ENCODE measurements around the gene SMNDC1.
"Not testable (repeated sequence)": the region's sequence is repeated elsewhere in the genome, so short reads cannot be mapped to it uniquely, and the experiment has no call there.

The SMNDC1 gene

GRCh38 chr10:110304780-110305421 lies at the start of gene SMNDC1:
SMNDC1 (minus strand) TSS chr10:110304920; CDS start chr10:110303587, 1,333 bp downstream.
- DNase-seq = peak; percentile 84

- DNase-seq = peak; percentile 47
Observed at GRCh38 chr10:110354322-110354766, 49.6 kb upstream of the SMNDC1 start.

DNA sequence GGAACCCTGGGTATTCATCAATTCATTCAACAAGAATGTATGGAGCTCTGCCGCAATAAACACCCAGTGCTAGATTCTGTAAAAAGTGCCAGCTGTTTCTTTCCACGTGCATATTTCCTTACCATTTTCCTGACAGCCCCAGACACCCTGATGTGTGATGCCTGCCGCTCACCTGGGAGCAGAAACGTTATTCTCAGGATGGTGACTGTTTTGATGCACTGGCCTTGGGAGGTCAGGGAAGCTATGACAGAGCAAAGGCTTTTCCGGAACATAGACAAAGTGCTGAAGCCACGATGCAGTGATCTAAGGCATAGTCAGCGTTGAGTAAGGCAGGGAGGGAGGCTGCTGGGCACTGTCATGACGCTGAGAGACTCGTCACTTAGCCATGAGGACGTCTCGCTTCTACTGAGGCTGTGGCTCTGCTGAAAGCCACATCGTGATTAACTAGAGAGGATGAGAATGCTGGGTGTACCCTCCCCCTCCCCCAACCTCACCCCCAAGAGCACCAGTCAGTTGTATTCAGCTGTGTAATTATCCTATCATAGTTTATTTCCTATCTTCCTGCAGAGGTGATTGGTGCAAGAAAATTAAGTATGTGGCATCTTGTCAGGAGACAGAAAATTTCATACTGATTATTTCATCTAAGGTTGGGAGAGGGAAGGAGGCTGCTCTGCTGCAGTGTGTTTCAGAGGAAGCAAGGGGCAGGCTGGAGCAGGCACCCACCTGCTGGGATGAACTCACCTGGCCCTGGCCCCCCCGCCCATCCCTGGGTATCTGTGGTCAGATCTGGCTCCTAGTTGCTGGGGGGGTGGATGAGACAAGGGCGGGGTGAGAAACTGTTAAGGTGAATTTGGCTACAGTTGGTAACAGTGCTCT lies 48.8 kb upstream of the SMNDC1 start:
- peak; percentile 27 for DNase-seq

- DNase-seq = no peak
Observed at GRCh38 chr10:110352930-110353243, 48.2 kb upstream of the SMNDC1 start.

GRCh38 chr10:110350812-110351211 lies 46.1 kb upstream of the SMNDC1 start:
- DNase-seq = no peak

GRCh38 chr10:110349831-110350230 lies 45.1 kb upstream of the SMNDC1 start:
- no peak for DNase-seq

DNA sequence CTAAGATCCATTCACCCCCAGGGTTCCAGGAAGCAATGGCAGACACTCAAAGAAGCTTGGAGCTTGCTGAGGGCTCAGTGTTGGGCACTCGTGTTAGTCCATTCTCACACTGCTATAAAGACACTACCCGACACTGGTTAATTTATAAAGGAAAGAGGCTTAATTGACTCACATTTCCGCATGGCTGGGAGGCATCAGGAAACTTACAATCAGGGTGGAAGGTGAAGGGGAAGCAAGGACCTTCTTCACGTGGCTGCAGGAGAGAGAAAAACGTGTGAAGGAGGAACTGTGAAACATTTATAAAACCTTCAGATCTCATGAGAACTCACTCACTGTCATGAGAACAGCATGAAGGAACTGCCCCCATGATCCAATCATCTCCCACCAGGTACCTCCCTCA lies 44.7 kb upstream of the SMNDC1 start:
- DNase-seq = no peak

DNA sequence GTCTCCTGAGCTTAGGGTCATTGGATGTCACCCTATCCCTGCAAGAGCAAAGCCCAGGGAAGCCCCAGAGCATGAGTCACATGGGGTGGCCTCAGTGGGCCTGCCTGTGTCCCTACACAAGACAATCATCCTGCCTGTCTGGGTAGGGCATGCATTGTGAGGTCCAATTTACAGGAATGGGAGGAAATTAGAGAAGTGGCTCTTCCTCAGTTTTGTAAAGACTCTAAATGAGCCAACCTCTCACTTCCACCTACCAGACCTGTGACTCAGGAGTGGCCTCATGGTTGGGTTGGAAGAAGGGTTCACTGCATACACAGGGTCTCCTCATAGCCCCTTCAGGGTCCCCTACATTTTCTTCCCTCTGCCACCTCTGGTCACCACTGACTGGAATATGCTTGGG lies 43.6 kb upstream of the SMNDC1 start:
- no peak for DNase-seq

DNA sequence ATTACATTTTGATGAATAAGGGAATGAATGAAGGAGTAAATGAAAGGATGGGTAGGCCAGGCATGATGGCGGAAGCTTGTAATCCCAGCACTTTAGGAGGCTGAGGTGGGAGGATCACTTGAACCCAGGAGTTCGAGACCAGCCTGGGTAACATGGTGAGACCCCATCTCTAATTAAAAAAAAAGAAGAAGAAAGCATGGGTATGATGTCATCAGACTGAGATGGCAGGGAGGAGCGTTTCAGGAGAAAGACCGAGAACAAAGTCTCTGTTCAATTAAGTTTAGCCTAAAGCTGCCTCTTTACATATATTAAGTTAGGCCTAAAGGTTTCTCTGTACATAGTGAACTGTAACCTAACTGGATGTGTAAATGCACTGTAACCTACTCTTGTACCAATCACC lies 42.2 kb upstream of the SMNDC1 start:
- DNase-seq = no peak

DNA sequence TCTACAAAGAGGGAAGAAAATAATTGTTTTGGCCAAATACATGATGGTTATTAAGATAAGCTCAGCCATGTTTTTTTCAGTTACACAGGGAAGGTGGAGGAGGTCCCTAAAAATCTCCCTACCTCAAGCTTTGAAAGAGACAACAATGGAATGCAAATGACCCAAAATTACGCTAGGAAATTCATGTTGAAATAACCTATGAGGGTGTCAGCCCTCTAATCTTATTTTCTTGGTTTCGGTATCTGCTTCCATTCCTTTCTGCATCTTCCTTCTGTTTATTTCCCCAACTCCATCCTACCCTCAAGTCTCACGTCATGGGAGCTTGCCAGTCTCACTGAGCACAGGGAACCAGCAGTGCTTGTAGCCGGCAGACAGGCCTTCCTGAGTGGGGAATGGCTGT lies 40.6 kb upstream of the SMNDC1 start:
- no peak for DNase-seq

DNA sequence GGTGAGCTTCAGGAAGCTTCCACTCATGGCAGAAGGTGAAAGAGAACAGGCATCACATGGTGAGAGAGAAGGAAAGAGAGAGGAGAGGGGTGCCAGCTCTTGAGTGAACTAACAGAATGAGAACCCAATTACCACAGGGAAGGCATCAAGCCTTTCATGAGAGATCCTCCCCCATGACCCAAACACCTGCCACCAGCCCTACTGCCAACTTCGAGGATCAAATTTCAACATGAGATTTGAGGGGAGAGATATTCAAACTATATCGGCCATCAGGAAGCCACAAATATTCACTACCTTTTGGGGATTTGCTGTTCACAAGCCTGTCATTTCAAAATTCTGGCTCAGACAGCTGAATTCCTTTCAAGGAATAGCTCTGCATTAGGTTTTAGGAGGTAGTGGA lies 39.9 kb upstream of the SMNDC1 start:
- DNase-seq = peak; percentile 57

- no peak for DNase-seq
Observed at GRCh38 chr10:110343947-110344346, 39.2 kb upstream of the SMNDC1 start.

DNA sequence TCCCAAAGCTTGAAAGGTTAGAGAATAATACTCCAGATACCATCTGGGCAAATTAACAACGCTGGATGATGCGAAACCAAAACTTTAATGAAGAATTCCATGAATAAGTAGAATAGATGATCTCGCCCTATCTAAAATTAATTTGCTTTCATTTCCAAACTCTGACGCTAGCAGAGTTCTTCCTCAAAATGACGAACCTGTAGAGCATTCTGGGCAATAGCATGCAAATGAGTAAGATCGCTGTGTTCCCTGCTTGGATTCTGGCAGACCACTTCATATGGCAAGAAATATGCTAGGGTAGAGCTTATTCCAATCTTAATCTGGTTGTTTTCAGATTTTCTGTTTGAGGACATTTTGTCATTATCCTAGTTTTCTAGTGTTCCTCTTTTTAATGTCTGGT lies 36.1 kb upstream of the SMNDC1 start:
- no peak for DNase-seq

DNA sequence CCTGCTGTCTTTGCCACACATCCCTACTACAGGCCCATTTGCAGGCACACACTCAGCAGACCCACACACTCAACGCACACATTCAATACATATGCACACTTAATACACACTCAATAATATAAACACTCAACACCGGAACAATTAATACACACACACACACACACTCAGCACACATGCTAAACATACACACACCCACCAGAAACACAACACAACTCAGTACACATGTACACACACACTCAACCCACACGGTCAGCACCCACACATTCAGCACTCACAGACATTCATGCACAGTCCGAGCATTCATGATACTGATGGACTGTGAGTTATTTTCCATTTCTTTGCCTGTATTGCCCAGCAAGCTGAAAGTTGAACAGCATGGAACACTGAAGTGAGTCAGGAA lies 35.4 kb upstream of the SMNDC1 start:
- no peak for DNase-seq

GRCh38 chr10:110337906-110338305 lies 33.2 kb upstream of the SMNDC1 start:
- no peak for DNase-seq

- no peak for DNase-seq
Observed at GRCh38 chr10:110337401-110337800, 32.7 kb upstream of the SMNDC1 start.

GRCh38 chr10:110336111-110336721 lies 31.5 kb upstream of the SMNDC1 start:
- no peak for DNase-seq

DNA sequence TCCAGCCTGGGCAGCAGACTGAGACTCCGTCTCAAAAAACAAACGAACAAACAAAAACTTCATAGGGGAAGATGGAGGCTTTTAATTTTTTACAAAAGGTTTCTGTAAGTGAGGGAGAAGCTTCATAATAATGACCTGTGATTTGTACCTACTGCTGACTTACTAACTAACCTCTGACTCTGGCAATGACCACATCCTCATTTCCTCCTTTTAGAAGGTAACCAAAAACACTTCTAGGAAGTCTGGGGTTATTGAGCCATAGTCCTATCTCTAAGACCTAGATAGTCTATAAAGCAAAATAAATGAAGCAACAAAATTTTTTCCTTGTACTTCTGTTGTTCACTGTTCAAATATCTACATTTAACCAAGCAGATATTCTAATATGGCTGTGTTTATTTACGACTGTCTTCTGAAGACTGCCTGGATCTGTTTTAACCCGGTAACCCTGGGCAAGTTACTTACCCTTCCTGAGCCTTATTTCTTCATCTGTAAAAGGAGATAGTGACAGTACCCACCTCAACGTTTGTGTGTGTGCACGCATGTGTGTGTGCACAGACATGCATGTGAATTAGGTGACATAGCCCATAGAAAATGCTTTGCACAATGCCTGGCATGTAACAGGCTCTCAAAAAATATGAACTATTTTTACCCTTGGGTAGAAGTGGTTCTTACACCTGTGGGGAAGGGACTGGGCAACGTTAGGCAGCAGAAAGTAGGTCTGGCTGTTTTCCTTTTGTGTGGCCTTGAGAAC lies 30.8 kb upstream of the SMNDC1 start:
- no peak for DNase-seq

DNA sequence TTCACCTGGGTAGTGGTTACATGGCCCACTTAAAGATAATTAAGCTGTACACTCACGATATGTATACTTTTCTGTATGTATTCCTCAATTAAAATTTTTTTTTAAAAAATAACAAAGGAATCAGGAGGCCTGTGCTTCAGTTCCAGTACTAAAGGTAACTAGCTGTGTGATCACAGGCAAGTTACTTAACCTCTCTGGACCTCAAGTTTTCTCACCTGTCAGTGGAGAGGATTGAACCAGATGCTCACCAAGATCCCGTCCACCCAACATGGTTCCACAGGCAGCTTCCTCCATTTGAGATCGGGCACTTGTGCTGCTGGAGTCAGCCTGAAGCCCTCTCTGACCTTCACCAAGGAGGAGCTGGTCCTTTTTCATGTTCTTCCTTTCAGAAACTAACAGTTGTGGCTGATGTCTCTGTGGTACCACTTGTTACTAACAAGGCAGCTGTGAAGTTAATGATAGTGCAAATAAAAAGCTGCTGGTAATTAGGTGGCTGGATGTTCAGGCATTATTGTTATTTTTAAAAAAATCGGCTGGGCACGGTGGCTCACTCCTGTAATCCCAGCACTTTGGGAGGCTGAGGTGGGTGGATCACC lies 29.4 kb upstream of the SMNDC1 start:
- no peak for DNase-seq

- not testable (repeated sequence) for DNase-seq
Observed at GRCh38 chr10:110331226-110331795, 26.6 kb upstream of the SMNDC1 start.

GRCh38 chr10:110330675-110331074 lies 26.0 kb upstream of the SMNDC1 start:
- no peak for DNase-seq

DNA sequence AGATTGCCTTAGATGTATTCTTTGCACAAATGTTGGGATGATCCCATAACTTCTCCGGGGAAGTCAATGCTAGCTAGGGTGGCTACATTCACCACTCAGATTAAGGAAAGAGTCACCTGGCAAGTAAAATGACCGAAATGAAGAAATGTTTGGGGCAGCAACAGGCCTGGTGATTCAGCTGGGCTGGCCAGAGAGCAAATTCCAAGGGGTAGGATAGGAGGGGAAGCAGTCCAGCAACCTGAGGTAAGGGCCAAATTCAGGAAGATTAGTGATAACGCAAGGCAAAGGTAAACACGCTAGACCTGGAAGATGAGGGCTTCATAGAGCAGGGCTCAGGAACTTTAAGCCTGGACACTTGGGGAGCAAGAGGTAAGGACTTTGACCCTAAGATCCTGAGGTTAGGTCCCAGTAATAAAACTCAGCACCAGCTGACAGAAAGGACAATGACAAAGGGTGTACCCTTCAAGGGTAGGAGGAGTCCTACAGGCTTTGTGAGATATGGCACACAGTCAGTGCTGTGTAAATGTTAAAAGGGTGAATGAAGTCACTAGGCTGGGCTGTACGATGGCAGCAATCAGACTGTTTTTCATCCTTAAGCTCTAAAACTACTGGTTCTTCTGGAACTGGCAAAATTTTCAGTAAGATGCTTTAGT lies 22.7 kb upstream of the SMNDC1 start:
- no peak for DNase-seq
